ENCODE data around the gene PSME2.

PSME2 gene

GRCh38 chr14:24160499-24160849 lies 14.1 kb upstream of the PSME2 start:
- Histone ChIP-seq H3K4me3 (ENCODE audit: low read depth, low read length) (no peak overlapping the region), H3K36me3 (peaks cover 26% of the 10 kb centered on the region), H3K9me3 (no peaks in the 10 kb centered on the region), H3K4me1 (peaks cover 8% of the 10 kb centered on the region), H3K27me3 (no peaks in the 10 kb centered on the region)
- DNase-seq, result no peak
- TF ChIP-seq CTCF (IDR thresholded peaks at IDR 0.05; ENCODE audit: low read depth, low read length), result no peak

- Histone ChIP-seq H3K4me3 (ENCODE audit: low read depth, low read length) (no peak overlapping the region), H3K9me3 (no peaks in the 10 kb centered on the region), H3K4me1 (peaks cover 8% of the 10 kb centered on the region), H3K27me3 (no peaks in the 10 kb centered on the region), H3K36me3 (peaks cover 31% of the 10 kb centered on the region)
- TF ChIP-seq CTCF (IDR thresholded peaks at IDR 0.05; ENCODE audit: low read depth, low read length), result no peak
- no peak for DNase-seq
Observed at GRCh38 chr14:24159777-24160498, 13.5 kb upstream of the PSME2 start.

- peaks cover 8% of the 10 kb centered on the region for H3K4me1 ChIP-seq
- peaks cover 47% of the 10 kb centered on the region for H3K36me3 ChIP-seq
- H3K4me3 ChIP-seq (ENCODE audit: low read depth, low read length), result no peak overlapping the region
- no peaks in the 10 kb centered on the region for H3K27me3 ChIP-seq
- H3K9me3 ChIP-seq, result no peaks in the 10 kb centered on the region
- TF ChIP-seq CTCF (IDR thresholded peaks at IDR 0.05; ENCODE audit: low read depth, low read length), result no peak
- no peak for DNase-seq
Observed at GRCh38 chr14:24157331-24157730, 10.9 kb upstream of the PSME2 start.

- H3K27me3 ChIP-seq, result no peaks in the 10 kb centered on the region
- DNase-seq, result no peak
- no peak overlapping the region for H3K4me3 ChIP-seq (ENCODE audit: low read depth, low read length)
- TF ChIP-seq CTCF (IDR thresholded peaks at IDR 0.05; ENCODE audit: low read depth, low read length), result no peak
- peaks cover 51% of the 10 kb centered on the region for H3K36me3 ChIP-seq
- H3K4me1 ChIP-seq, result peaks cover 8% of the 10 kb centered on the region
- no peaks in the 10 kb centered on the region for H3K9me3 ChIP-seq
Observed at GRCh38 chr14:24156840-24157239, 10.4 kb upstream of the PSME2 start.

GRCh38 chr14:24155100-24155499 lies 8.7 kb upstream of the PSME2 start:
- Histone ChIP-seq H3K9me3 (no peaks in the 10 kb centered on the region), H3K36me3 (peaks cover 66% of the 10 kb centered on the region), H3K4me3 (ENCODE audit: low read depth, low read length) (no peak overlapping the region), H3K4me1 (no peaks in the 10 kb centered on the region), H3K27me3 (no peaks in the 10 kb centered on the region)
- TF ChIP-seq CTCF (IDR thresholded peaks at IDR 0.05; ENCODE audit: low read depth, low read length), result no peak
- no peak for DNase-seq

GRCh38 chr14:24151404-24152080 lies 5.1 kb upstream of the PSME2 start:
- DNase-seq, result no peak
- Histone ChIP-seq H3K9me3 (no peaks in the 10 kb centered on the region), H3K27me3 (no peaks in the 10 kb centered on the region), H3K4me3 (ENCODE audit: low read depth, low read length) (no peak overlapping the region), H3K4me1 (no peaks in the 10 kb centered on the region), H3K36me3 (peaks cover 59% of the 10 kb centered on the region)
- no peak for TF ChIP-seq CTCF (IDR thresholded peaks at IDR 0.05; ENCODE audit: low read depth, low read length)
